Measurements from ENCODE around the gene COX5B. TPM values are rescaled to one million over a fixed set of nuclear protein-coding genes. Genes with fewer than 3 reads are reported as not detected.
"Not testable (repeated sequence)": the region's sequence is repeated elsewhere in the genome, so short reads cannot be mapped to it uniquely, and the experiment has no call there.

COX5B gene
- total RNA-seq, 2 experiments from 2014 or later, result 171 to 237 TPM

DNA sequence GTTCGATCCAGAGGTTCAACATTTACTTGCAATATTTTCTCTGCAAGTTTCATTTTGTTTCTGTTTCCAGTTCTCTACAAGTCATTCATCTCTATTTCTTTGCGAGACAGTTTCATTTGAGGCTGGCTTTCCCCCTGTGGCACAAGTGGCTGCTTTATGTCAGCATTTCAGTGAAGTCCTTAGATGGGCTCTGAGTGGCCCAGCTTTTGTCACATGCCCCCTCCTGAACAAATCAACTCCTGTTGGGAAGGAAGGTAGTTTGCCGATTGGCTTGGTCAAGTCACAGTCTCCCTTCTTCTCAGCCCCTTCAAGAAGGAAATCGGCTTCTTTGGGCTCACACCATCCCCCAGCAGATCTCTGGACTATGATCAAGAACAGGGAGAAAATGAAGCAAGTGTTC lies 37.1 kb upstream of the COX5B start:
- H3K4me2 ChIP-seq (ENCODE audit: low read length); H3K36me3 ChIP-seq (ENCODE audit: insufficient read depth, low read length); BruUV-seq (replicated peaks); POLR2A ChIA-PET; CTCF ChIA-PET (ENCODE audit: unreplicated experiment); H3K4me1 ChIP-seq (ENCODE audit: insufficient read depth, low read length, poor library complexity, severe bottlenecking); H3K4me3 ChIP-seq (ENCODE audit: low read depth, low read length, poor library complexity, severe bottlenecking); H3K9me3 ChIP-seq (ENCODE audit: low read length); H3K27ac ChIP-seq (ENCODE audit: low read depth, low read length, poor library complexity, severe bottlenecking); H3K9me2 ChIP-seq (ENCODE audit: insufficient read depth, low read length); intact Hi-C loops (cut with micrococcal nuclease; ENCODE audit: unreplicated experiment); DNase-seq (ENCODE audit: low spot score); H3K79me2 ChIP-seq (ENCODE audit: insufficient read depth, low read depth, low read length); H4K20me1 ChIP-seq (ENCODE audit: insufficient read depth, low read length); H2AFZ ChIP-seq (ENCODE audit: low read length): not testable (repeated sequence)

DNA sequence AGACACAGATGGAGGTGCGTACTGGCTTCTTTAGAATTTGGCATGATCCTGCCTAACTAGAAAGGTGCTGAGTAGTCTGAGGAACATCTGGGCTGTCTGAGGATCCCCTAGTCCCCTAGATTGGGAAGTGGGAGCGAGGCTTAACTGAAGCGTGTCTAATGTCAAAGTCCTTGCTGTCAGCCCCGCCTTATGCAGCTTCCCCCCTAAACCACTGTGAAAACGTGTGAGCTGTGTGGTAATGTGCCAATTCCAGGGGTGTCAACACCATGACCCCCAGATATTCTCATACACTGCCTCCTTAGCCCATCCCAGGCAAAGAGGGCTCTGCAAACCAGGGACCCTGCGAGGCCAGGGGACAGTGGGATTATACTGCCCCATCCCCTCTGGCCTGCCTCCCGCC lies 34.0 kb upstream of the COX5B start:
- BruUV-seq (replicated peaks); H3K9me3 ChIP-seq (ENCODE audit: low read length); H3K9me2 ChIP-seq (ENCODE audit: insufficient read depth, low read length); DNase-seq (ENCODE audit: low spot score); CTCF ChIA-PET (ENCODE audit: unreplicated experiment); H3K79me2 ChIP-seq (ENCODE audit: insufficient read depth, low read depth, low read length); H4K20me1 ChIP-seq (ENCODE audit: insufficient read depth, low read length); H2AFZ ChIP-seq (ENCODE audit: low read length); H3K4me2 ChIP-seq (ENCODE audit: low read length); POLR2A ChIA-PET; H3K36me3 ChIP-seq (ENCODE audit: insufficient read depth, low read length); H3K27ac ChIP-seq (ENCODE audit: low read depth, low read length, poor library complexity, severe bottlenecking); H3K4me1 ChIP-seq (ENCODE audit: insufficient read depth, low read length, poor library complexity, severe bottlenecking); intact Hi-C loops (cut with micrococcal nuclease; ENCODE audit: unreplicated experiment); H3K4me3 ChIP-seq (ENCODE audit: low read depth, low read length, poor library complexity, severe bottlenecking): not testable (repeated sequence)

DNA sequence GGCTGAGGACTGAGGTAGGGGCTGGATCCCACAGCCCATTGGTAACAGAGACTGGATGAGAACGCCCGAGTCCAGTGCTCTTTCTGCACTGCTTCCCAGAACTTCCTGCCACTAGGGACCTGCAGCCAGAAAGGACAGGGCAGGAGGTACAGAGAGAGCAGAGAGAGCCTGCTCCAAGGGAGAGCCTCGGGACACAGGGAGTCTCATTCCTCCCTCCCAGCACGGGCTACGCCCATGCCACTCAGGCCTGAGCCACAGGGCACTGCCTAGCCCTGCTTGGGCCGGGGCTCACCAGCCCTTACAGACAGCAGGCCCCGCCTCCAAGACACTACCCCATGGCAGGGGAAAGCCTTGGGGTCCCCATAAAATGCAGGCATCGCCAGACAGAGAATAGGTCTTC lies 30.1 kb upstream of the COX5B start:
- H2AFZ ChIP-seq (ENCODE audit: low read length); H3K79me2 ChIP-seq (ENCODE audit: insufficient read depth, low read depth, low read length); H3K9me2 ChIP-seq (ENCODE audit: insufficient read depth, low read length); H4K20me1 ChIP-seq (ENCODE audit: insufficient read depth, low read length); H3K9me3 ChIP-seq (ENCODE audit: low read length); H3K27ac ChIP-seq (ENCODE audit: low read depth, low read length, poor library complexity, severe bottlenecking); H3K4me1 ChIP-seq (ENCODE audit: insufficient read depth, low read length, poor library complexity, severe bottlenecking); CTCF ChIA-PET (ENCODE audit: unreplicated experiment); POLR2A ChIA-PET; H3K36me3 ChIP-seq (ENCODE audit: insufficient read depth, low read length); H3K4me3 ChIP-seq (ENCODE audit: low read depth, low read length, poor library complexity, severe bottlenecking); BruUV-seq (replicated peaks); H3K4me2 ChIP-seq (ENCODE audit: low read length); intact Hi-C loops (cut with micrococcal nuclease; ENCODE audit: unreplicated experiment); DNase-seq (ENCODE audit: low spot score): not testable (repeated sequence)

DNA sequence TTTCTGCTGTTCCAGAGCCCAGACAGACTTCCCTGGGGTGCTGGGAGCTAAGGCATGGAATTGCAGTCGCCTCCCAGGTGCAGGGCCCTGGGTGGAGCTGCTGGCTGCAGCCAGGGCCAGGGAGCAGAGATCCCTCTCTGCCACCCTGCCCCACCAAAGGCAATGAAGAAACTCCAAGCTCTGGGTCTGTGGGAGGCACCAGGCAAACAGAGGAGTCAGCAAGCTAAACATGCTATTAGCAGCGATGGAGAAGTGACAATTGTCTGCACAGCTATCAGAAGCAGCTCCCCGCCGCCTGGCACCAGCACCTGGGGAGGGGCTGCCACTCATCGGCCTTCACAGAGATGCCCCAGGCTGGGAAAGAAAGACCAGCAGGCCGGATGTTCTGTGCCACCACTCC lies 28.0 kb upstream of the COX5B start:
- TF ChIP-seq, protein P1, sequence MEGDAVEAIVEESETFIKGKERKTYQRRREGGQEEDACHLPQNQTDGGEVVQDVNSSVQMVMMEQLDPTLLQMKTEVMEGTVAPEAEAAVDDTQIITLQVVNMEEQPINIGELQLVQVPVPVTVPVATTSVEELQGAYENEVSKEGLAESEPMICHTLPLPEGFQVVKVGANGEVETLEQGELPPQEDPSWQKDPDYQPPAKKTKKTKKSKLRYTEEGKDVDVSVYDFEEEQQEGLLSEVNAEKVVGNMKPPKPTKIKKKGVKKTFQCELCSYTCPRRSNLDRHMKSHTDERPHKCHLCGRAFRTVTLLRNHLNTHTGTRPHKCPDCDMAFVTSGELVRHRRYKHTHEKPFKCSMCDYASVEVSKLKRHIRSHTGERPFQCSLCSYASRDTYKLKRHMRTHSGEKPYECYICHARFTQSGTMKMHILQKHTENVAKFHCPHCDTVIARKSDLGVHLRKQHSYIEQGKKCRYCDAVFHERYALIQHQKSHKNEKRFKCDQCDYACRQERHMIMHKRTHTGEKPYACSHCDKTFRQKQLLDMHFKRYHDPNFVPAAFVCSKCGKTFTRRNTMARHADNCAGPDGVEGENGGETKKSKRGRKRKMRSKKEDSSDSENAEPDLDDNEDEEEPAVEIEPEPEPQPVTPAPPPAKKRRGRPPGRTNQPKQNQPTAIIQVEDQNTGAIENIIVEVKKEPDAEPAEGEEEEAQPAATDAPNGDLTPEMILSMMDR (conservative IDR thresholded peaks at IDR 0.05; ENCODE audit: low read length), result no peak
- intact Hi-C loops (cut with micrococcal nuclease; ENCODE audit: unreplicated experiment), result no loop called here
- POLR2A ChIA-PET, result no interaction called here
- Histone ChIP-seq H3K4me1 (ENCODE audit: insufficient read depth, low read length, poor library complexity, severe bottlenecking) (no peaks in the 10 kb centered on the region), H3K4me3 (ENCODE audit: low read depth, low read length, poor library complexity, severe bottlenecking) (no peak overlapping the region), H3K9me3 (ENCODE audit: low read length) (no peaks in the 10 kb centered on the region), H3K79me2 (ENCODE audit: insufficient read depth, low read depth, low read length) (no peaks in the 10 kb centered on the region), H3K27ac (ENCODE audit: low read depth, low read length, poor library complexity, severe bottlenecking) (no peak overlapping the region), H3K9me2 (ENCODE audit: insufficient read depth, low read length) (no peaks in the 10 kb centered on the region), H3K36me3 (ENCODE audit: insufficient read depth, low read length) (no peaks in the 10 kb centered on the region), H2AFZ (ENCODE audit: low read length) (no peak overlapping the region), H3K4me2 (ENCODE audit: low read length) (no peak overlapping the region), H4K20me1 (ENCODE audit: insufficient read depth, low read length) (no peaks in the 10 kb centered on the region)
- DNase-seq (ENCODE audit: low spot score), result no peak
- no TSS peak for BruUV-seq (replicated peaks)
- CTCF ChIA-PET (ENCODE audit: unreplicated experiment), result no interaction called here

DNA sequence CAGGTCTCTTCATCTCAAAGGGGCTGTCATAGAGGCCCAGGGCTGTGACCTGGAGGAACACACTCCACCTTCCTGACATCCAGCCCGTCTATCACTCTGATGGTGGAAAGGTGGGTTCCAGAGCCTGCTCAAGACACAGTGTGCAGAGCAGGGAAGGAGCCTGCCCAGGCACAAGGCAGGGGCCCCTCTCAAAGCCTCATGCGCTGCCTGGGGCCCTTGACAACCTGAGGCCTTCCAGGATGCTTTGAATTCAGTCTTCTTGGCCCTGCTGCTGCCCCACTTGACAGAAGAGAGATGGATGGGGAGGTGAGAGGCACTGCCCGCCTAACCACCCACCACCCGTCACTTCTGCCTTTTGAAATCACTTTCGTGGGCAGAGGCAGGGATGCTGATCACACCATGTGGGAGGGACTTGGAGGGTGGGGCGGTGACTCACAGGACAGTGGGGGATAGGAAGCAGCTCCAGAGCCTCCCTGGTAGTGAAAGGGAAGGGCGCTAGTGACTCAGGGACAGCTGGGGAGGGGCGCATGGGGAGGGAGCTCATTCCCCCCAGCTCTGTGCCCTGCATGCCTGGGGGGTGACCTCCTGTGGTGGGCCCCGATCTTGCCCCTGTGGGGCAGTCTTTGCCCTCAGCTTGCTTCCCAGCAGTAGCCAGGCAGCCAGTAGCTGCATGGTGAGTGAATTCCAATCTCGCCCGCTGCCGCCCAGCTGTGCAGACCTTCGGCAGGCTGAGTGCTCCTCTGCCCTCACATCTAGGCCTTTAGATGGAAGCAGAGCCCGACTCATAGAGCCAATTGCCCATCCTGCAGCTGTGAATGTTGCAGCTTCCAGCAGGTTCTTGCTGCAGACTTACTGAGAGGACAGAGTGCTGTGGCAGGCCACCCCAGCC lies 26.7 kb upstream of the COX5B start:
- DNase-seq (ENCODE audit: low spot score); H3K36me3 ChIP-seq (ENCODE audit: insufficient read depth, low read length); intact Hi-C loops (cut with micrococcal nuclease; ENCODE audit: unreplicated experiment): not testable (repeated sequence)

DNA sequence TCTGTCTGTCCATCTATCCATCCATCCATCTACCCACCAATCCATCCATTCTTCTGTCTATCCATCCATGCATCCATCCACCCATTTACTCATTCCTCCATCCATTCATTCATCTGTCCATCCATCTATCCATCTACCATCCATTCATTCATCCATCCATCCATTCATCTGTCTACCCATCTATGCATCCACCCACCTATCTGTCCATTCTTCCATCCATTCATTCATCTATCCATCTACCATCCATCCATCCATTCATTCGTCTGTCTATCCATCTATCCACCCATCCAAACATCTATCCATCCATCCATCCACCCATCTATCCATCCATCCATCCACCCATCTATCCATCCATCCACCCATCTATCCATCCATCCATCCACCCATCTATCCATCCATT lies 25.4 kb upstream of the COX5B start:
- H3K27ac ChIP-seq (ENCODE audit: low read depth, low read length, poor library complexity, severe bottlenecking); H3K79me2 ChIP-seq (ENCODE audit: insufficient read depth, low read depth, low read length); BruUV-seq (replicated peaks); H3K4me3 ChIP-seq (ENCODE audit: low read depth, low read length, poor library complexity, severe bottlenecking); H3K36me3 ChIP-seq (ENCODE audit: insufficient read depth, low read length); POLR2A ChIA-PET; CTCF ChIA-PET (ENCODE audit: unreplicated experiment); H3K9me3 ChIP-seq (ENCODE audit: low read length); intact Hi-C loops (cut with micrococcal nuclease; ENCODE audit: unreplicated experiment); H3K4me2 ChIP-seq (ENCODE audit: low read length); H3K4me1 ChIP-seq (ENCODE audit: insufficient read depth, low read length, poor library complexity, severe bottlenecking); H3K9me2 ChIP-seq (ENCODE audit: insufficient read depth, low read length); DNase-seq (ENCODE audit: low spot score); H4K20me1 ChIP-seq (ENCODE audit: insufficient read depth, low read length); H2AFZ ChIP-seq (ENCODE audit: low read length): not testable (repeated sequence)

More for the DNA sequence above, 26.7 kb upstream of the COX5B start:
- H3K4me1 ChIP-seq (ENCODE audit: insufficient read depth, low read length, poor library complexity, severe bottlenecking); POLR2A ChIA-PET; H4K20me1 ChIP-seq (ENCODE audit: insufficient read depth, low read length); H2AFZ ChIP-seq (ENCODE audit: low read length); CTCF ChIA-PET (ENCODE audit: unreplicated experiment); H3K79me2 ChIP-seq (ENCODE audit: insufficient read depth, low read depth, low read length); H3K4me2 ChIP-seq (ENCODE audit: low read length); H3K9me3 ChIP-seq (ENCODE audit: low read length); H3K27ac ChIP-seq (ENCODE audit: low read depth, low read length, poor library complexity, severe bottlenecking); H3K4me3 ChIP-seq (ENCODE audit: low read depth, low read length, poor library complexity, severe bottlenecking); BruUV-seq (replicated peaks); H3K9me2 ChIP-seq (ENCODE audit: insufficient read depth, low read length): not testable (repeated sequence)

Measured in OCI-LY7 (cell line).